ENCODE results near the gene PPP4R2. TPM values are rescaled to one million over a fixed set of nuclear protein-coding genes. Genes with fewer than 3 reads are reported as not detected.
"Not testable (repeated sequence)": the region's sequence is repeated elsewhere in the genome, so short reads cannot be mapped to it uniquely, and the experiment has no call there.

Gene PPP4R2
- total RNA-seq, 1 donor from 2014 or later = 143 TPM

GRCh38 chr3:73060302-73060723 lies 63.7 kb downstream of the PPP4R2 start:
- no peaks in the 10 kb centered on the region for H3K9me3 Mint-ChIP-seq
- peaks cover 28% of the 10 kb centered on the region for H3K36me3 ChIP-seq
- H4K20me1 ChIP-seq (ENCODE audit: low read depth) = peaks cover 5% of the 10 kb centered on the region
- no peak overlapping the region for H3K27ac ChIP-seq
- no peaks in the 10 kb centered on the region for H3K4me1 Mint-ChIP-seq
- no peak overlapping the region for H3K27ac Mint-ChIP-seq
- peaks cover 34% of the 10 kb centered on the region for H3F3A ChIP-seq (ENCODE audit: low read depth)
- no peak for DNase-seq (ENCODE audit: low spot score)
- no peaks in the 10 kb centered on the region for H3K9me3 ChIP-seq (ENCODE audit: low read depth)
- TF ChIP-seq EZH2phosphoT487 (IDR thresholded peaks at IDR 0.05) = no peak
- TF ChIP-seq EZH2 (IDR thresholded peaks at IDR 0.05) = no peak
- TF ChIP-seq CTCF (IDR thresholded peaks at IDR 0.05) = no peak
- H2AFZ ChIP-seq (replicated peaks) = no peak overlapping the region
- peaks cover 23% of the 10 kb centered on the region for H3K36me3 Mint-ChIP-seq
- H3K4me1 ChIP-seq = no peaks in the 10 kb centered on the region
- no peaks in the 10 kb centered on the region for H3K27me3 ChIP-seq
- peaks cover 73% of the 10 kb centered on the region for H3K79me2 ChIP-seq (ENCODE audit: low read depth)
- no peak overlapping the region for H3K4me2 ChIP-seq
- no peak overlapping the region for H3K4me3 Mint-ChIP-seq
- peaks cover 2% of the 10 kb centered on the region for H3K27me3 Mint-ChIP-seq (ENCODE audit: insufficient read depth, low read depth)
- no peak overlapping the region for H3K9ac ChIP-seq
- no peak overlapping the region for H3K4me3 ChIP-seq

- Histone ChIP-seq H3K27ac (no peak within 1 kb of the TSS), H3K4me3 (no peak within 1 kb of the TSS), H3K79me2 (ENCODE audit: low read depth) (peaks cover 62% of the 10 kb centered on the region), H3K4me2 (no peak within 1 kb of the TSS), H3K27me3 (no peaks in the 10 kb centered on the region), H4K20me1 (ENCODE audit: low read depth) (peaks cover 5% of the 10 kb centered on the region), H3K36me3 (peaks cover 31% of the 10 kb centered on the region), H3K9me3 (ENCODE audit: low read depth) (no peaks in the 10 kb centered on the region), H3K9ac (no peak within 1 kb of the TSS), H2AFZ (replicated peaks) (no peak within 1 kb of the TSS), H3K4me1 (no peaks in the 10 kb centered on the region), H3F3A (ENCODE audit: low read depth) (peaks cover 30% of the 10 kb centered on the region)
- DNase-seq (ENCODE audit: low spot score) = no peak
- TF ChIP-seq EZH2phosphoT487 (IDR thresholded peaks at IDR 0.05) = no peak
- no peak for TF ChIP-seq CTCF (IDR thresholded peaks at IDR 0.05)
- no peak for TF ChIP-seq EZH2 (IDR thresholded peaks at IDR 0.05)
- no peak within 1 kb of the TSS for H3K27ac Mint-ChIP-seq
- H3K9me3 Mint-ChIP-seq = no peaks in the 10 kb centered on the region
- peaks cover 2% of the 10 kb centered on the region for H3K27me3 Mint-ChIP-seq (ENCODE audit: insufficient read depth, low read depth)
- H3K4me1 Mint-ChIP-seq = no peaks in the 10 kb centered on the region
- H3K36me3 Mint-ChIP-seq = peaks cover 26% of the 10 kb centered on the region
- H3K4me3 Mint-ChIP-seq = no peak within 1 kb of the TSS
These were observed 64.8 kb downstream of the PPP4R2 start, which contains the start of gene EBLN2 for GRCh38 chr3:73061416-73061815. Gene EBLN2 (plus strand): TSS chr3:73061659. CDS start chr3:73062082, 423 bp downstream.

- H3K36me3 Mint-ChIP-seq = peaks cover 25% of the 10 kb centered on the region
- not testable (repeated sequence) for H3K4me2 ChIP-seq; H3K27me3 ChIP-seq; H3K9me3 ChIP-seq (ENCODE audit: low read depth); H3K4me3 ChIP-seq; H3K4me1 Mint-ChIP-seq; H3K9me3 Mint-ChIP-seq; DNase-seq (ENCODE audit: low spot score); H3K4me1 ChIP-seq; H3K27ac ChIP-seq; H3K4me3 Mint-ChIP-seq; H3K27me3 Mint-ChIP-seq (ENCODE audit: insufficient read depth, low read depth); H3K27ac Mint-ChIP-seq; H2AFZ ChIP-seq (replicated peaks); H3K9ac ChIP-seq
- Histone ChIP-seq H3K79me2 (ENCODE audit: low read depth) (peaks cover 14% of the 10 kb centered on the region), H3K36me3 (peaks cover 43% of the 10 kb centered on the region), H4K20me1 (ENCODE audit: low read depth) (peaks cover 33% of the 10 kb centered on the region), H3F3A (ENCODE audit: low read depth) (peaks cover 68% of the 10 kb centered on the region)
These were observed 69.6 kb downstream of the PPP4R2 start for GRCh38 chr3:73066243-73066642.

GRCh38 chr3:73068419-73068818 lies 71.8 kb downstream of the PPP4R2 start:
- no peaks in the 10 kb centered on the region for H3K27me3 ChIP-seq
- Mint-ChIP-seq H3K27me3 (ENCODE audit: insufficient read depth, low read depth) (peaks cover 6% of the 10 kb centered on the region), H3K4me1 (peaks cover 7% of the 10 kb centered on the region), H3K9me3 (no peaks in the 10 kb centered on the region), H3K36me3 (peaks cover 15% of the 10 kb centered on the region), H3K4me3 (no peak overlapping the region), H3K27ac (no peak overlapping the region)
- peaks cover 54% of the 10 kb centered on the region for H4K20me1 ChIP-seq (ENCODE audit: low read depth)
- TF ChIP-seq EZH2phosphoT487 (IDR thresholded peaks at IDR 0.05) (no peak), CTCF (IDR thresholded peaks at IDR 0.05) (no peak), EZH2 (IDR thresholded peaks at IDR 0.05) (no peak)
- H3K4me3 ChIP-seq = no peak overlapping the region
- peaks cover 11% of the 10 kb centered on the region for H3K4me1 ChIP-seq
- H3K9me3 ChIP-seq (ENCODE audit: low read depth) = no peaks in the 10 kb centered on the region
- no peak overlapping the region for H3K9ac ChIP-seq
- H3K4me2 ChIP-seq = no peak overlapping the region
- no peaks in the 10 kb centered on the region for H3K79me2 ChIP-seq (ENCODE audit: low read depth)
- H3K27ac ChIP-seq = no peak overlapping the region
- H2AFZ ChIP-seq (replicated peaks) = no peak overlapping the region
- peaks cover 33% of the 10 kb centered on the region for H3K36me3 ChIP-seq
- peaks cover 88% of the 10 kb centered on the region for H3F3A ChIP-seq (ENCODE audit: low read depth)
- no peak for DNase-seq (ENCODE audit: low spot score)
